ENCODE measurements around the gene TRMT11.

The TRMT11 gene

DNA sequence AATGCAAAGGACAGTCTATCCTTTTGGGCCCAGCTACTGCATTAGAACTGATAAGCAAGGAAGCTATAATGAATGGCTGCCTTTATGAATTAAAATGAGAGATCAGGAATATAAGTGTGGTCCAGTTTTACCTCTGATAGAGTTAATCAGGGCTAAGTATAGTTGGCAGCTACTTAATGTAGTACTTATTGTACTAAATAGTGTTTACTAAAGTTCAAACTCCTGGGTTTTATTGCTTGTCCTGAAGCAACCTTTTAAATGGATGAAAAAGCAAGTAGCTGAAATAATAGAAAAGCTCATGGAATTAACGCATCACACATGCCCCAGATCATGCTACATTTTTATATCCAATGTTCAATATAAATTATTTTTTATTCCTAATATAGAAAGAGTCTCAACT lies 5.3 kb downstream of the TRMT11 start:
- H3K79me2 ChIP-seq (ENCODE audit: control insufficient read depth, insufficient read depth, low read length, unreplicated experiment) = peaks cover 36% of the 10 kb centered on the region
- no peak overlapping the region for H3K4me3 ChIP-seq (ENCODE audit: low read depth, low read length)
- no peaks in the 10 kb centered on the region for H3K36me3 ChIP-seq (ENCODE audit: insufficient read depth, low read length)
- no peaks in the 10 kb centered on the region for H3K27me3 ChIP-seq (ENCODE audit: insufficient read depth, low read length)
- no peak overlapping the region for H2AFZ ChIP-seq (ENCODE audit: low read length, unreplicated experiment)
- H3K4me1 ChIP-seq (ENCODE audit: control insufficient read depth, insufficient read depth, low read length, unreplicated experiment) = peaks cover 12% of the 10 kb centered on the region
- no peak overlapping the region for H3K27ac ChIP-seq (ENCODE audit: low read depth, low read length)

DNA sequence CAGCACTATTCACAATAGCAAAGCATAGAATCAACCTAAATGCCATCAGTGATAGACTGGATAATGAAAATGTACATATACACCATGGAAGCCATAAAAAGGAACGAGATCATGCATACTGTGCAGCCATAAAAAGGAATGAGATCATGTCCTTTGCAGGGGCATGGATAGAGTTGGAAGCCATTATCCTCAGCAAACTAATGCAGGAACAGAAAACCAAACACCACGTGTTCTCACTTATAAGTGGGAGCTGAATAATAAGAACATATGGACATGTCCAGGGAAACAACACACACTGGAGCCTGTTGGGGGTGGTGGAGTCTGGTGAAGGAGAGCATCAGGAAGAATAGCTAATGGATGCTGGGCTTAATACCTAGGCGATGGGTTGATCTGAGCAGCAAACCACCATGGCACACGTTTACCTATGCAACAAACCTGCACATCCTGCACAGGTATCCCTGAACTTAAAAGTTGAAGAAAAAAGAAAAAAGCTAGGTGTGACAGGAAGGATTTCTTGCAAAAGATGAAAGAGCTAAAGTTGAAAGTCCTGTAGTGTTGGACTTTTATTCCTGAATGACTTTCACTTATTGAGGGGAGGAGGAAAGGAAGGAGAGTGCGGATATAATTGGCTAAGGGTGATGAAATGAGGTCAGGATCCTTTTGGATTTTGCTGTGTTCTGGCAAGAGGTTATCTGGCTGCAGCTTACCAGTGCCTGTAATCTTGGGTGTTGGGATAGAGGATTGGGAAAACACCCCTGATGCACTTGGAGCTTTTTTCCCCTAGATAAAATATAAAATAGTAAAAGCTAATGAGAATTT lies 8.5 kb downstream of the TRMT11 start:
- H3K36me3 ChIP-seq (ENCODE audit: insufficient read depth, low read length) = peaks cover 6% of the 10 kb centered on the region

DNA sequence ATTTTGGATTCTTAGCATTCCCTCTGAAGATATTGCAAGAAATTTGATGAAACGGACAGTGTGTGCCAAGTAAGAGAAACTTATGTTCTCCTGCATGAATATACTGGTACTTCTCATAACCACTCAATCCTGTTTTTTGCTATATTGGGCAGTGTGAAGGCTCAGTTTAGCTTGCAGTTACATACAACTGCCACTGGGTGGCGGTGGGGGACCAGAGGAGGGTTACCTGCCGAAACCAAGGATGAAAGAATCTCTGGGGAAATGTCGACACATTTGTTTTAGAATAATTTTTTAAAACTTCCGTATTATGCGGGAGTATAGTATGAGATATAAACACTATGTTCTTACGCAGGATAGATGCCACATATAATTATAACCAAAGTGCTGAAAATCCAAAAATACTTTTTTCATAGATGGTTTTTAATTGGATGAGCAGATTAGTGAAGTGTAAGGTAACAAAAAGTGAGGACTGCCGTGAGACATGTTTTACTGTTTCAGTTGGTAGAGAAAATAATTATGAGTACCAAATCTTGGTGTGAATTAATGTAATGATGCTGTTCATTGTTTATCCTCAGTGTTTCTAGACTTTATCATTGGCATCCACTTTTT lies 9.7 kb downstream of the TRMT11 start:
- H2AFZ ChIP-seq (ENCODE audit: low read length, unreplicated experiment) = peak overlapping the region; percentile 53
- no peaks in the 10 kb centered on the region for H3K79me2 ChIP-seq (ENCODE audit: control insufficient read depth, insufficient read depth, low read length, unreplicated experiment)
- H3K27me3 ChIP-seq (ENCODE audit: insufficient read depth, low read length) = no peaks in the 10 kb centered on the region
- no peak overlapping the region for H3K27ac ChIP-seq (ENCODE audit: low read depth, low read length)
- H3K36me3 ChIP-seq (ENCODE audit: insufficient read depth, low read length) = peaks cover 6% of the 10 kb centered on the region
- peak overlapping the region; percentile 58 for H3K4me3 ChIP-seq (ENCODE audit: low read depth, low read length)
- peaks cover 4% of the 10 kb centered on the region for H3K4me1 ChIP-seq (ENCODE audit: control insufficient read depth, insufficient read depth, low read length, unreplicated experiment)

More for the DNA sequence above, 8.5 kb downstream of the TRMT11 start:
- Histone ChIP-seq H3K27ac (ENCODE audit: low read depth, low read length) (no peak overlapping the region), H3K27me3 (ENCODE audit: insufficient read depth, low read length) (no peaks in the 10 kb centered on the region), H3K79me2 (ENCODE audit: control insufficient read depth, insufficient read depth, low read length, unreplicated experiment) (peaks cover 9% of the 10 kb centered on the region), H2AFZ (ENCODE audit: low read length, unreplicated experiment) (no peak overlapping the region), H3K4me3 (ENCODE audit: low read depth, low read length) (no peak overlapping the region), H3K4me1 (ENCODE audit: control insufficient read depth, insufficient read depth, low read length, unreplicated experiment) (peaks cover 5% of the 10 kb centered on the region)

DNA sequence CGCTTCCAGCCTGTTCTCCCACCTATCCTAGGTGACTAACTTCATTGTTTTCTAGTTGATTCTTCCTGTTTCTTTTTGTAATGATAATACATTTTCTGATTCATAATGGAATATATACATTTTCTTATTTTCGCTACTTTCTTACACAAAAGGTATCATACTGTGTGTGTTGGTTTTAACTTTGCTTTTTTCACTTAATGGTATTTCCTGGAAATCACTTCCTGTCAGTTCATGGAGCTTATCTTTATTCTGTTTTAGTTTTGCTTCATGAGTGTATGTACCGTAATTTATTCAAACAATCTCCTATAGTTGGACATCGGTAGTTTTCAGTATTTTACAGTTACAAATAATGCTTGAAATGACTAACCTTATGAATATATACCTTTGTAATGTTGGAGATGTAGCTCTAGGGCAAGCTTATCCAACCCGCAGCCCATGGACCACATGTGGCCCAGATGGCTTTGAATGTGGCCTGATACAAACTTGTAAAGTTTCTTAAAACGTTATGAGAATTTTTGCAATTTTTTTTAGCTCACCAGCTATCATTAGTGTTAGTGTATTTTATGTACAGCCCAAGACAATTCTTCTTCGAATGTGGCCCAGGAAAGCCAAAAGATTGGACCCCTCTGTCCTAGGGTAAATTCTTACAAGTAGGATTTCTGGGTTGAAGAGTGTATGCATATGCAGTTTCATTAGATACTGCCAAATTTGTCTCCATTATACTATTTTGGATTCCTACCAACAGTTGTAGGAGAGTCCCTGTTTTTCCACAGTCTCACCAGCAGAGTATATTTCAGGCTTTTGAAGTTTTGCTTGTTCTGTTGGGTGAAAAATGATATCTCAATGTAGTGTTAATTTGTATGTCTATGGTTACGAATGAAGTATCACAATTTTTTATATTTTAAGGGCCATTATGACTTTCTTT lies 16.7 kb downstream of the TRMT11 start:
- no peaks in the 10 kb centered on the region for H3K27me3 ChIP-seq (ENCODE audit: insufficient read depth, low read length)
- no peak overlapping the region for H3K4me3 ChIP-seq (ENCODE audit: low read depth, low read length)
- H3K36me3 ChIP-seq (ENCODE audit: insufficient read depth, low read length) = peaks cover 22% of the 10 kb centered on the region
- H2AFZ ChIP-seq (ENCODE audit: low read length, unreplicated experiment) = no peak overlapping the region
- no peak overlapping the region for H3K27ac ChIP-seq (ENCODE audit: low read depth, low read length)
- no peaks in the 10 kb centered on the region for H3K79me2 ChIP-seq (ENCODE audit: control insufficient read depth, insufficient read depth, low read length, unreplicated experiment)
- no peaks in the 10 kb centered on the region for H3K4me1 ChIP-seq (ENCODE audit: control insufficient read depth, insufficient read depth, low read length, unreplicated experiment)

DNA sequence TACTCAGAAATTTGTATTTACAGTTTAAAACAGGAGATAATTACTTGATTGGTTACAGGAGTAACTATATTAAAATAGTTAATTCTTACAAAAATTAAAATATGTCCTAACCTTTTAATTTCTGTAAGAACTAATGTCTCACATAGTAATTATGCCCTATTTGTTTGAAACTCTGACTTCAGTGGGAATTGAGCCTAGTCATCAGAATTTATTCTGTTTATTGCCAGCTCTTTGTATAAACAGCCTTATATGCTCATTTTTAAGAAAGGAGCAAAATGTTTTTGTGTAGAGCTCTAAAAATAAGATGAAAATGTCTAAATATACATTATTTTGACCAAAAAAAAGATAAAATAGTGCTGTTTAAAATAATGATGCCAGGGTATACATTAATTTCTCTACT lies 21.5 kb downstream of the TRMT11 start:
- Histone ChIP-seq H3K4me1 (ENCODE audit: control insufficient read depth, insufficient read depth, low read length, unreplicated experiment) (no peaks in the 10 kb centered on the region), H2AFZ (ENCODE audit: low read length, unreplicated experiment) (no peak overlapping the region), H3K36me3 (ENCODE audit: insufficient read depth, low read length) (peaks cover 23% of the 10 kb centered on the region), H3K27me3 (ENCODE audit: insufficient read depth, low read length) (no peaks in the 10 kb centered on the region), H3K4me3 (ENCODE audit: low read depth, low read length) (no peak overlapping the region), H3K27ac (ENCODE audit: low read depth, low read length) (no peak overlapping the region), H3K79me2 (ENCODE audit: control insufficient read depth, insufficient read depth, low read length, unreplicated experiment) (no peaks in the 10 kb centered on the region)

DNA sequence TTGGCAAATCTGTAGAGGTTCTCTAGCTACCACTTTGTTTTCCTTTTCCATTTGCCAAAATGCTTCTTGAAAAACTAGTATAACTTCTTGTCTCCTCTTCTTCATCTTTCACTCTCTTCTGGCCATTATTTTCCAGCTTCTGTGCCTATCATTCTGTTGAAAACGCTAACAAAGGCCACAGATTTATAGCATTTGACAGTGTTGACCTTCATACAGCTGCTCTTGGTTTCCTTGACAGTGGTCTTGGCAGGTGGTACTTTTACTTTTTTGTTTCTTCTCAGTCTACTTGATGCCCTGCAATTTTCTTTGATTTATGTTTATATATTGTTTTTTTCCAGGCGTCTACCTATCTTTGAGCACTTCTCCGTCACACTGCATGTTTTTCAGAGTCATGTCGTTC lies 23.7 kb downstream of the TRMT11 start:
- Histone ChIP-seq H3K4me1 (ENCODE audit: control insufficient read depth, insufficient read depth, low read length, unreplicated experiment) (no peaks in the 10 kb centered on the region), H2AFZ (ENCODE audit: low read length, unreplicated experiment) (no peak overlapping the region), H3K27me3 (ENCODE audit: insufficient read depth, low read length) (no peaks in the 10 kb centered on the region), H3K27ac (ENCODE audit: low read depth, low read length) (no peak overlapping the region), H3K36me3 (ENCODE audit: insufficient read depth, low read length) (peaks cover 20% of the 10 kb centered on the region), H3K79me2 (ENCODE audit: control insufficient read depth, insufficient read depth, low read length, unreplicated experiment) (no peaks in the 10 kb centered on the region), H3K4me3 (ENCODE audit: low read depth, low read length) (no peak overlapping the region)

DNA sequence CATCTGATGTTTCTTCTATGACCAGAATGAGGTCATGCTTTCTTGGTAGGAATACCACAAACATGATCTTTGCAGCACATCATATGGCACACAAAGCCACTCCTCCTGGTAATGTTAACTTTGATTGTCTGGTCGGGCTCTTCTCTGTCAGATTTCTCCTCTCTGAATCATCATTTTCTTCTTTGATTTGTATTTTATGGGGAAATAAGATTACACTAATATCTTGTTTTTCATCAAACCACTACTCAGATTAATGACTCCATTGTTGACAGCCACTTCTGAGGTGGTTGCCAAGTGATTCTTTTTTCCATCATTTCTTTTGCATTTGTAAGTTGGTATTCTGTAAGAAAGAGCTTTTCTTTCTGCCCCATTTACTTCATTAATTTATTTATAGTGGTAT lies 29.5 kb downstream of the TRMT11 start:
- Histone ChIP-seq H3K27me3 (ENCODE audit: insufficient read depth, low read length) (no peaks in the 10 kb centered on the region), H2AFZ (ENCODE audit: low read length, unreplicated experiment) (no peak overlapping the region), H3K36me3 (ENCODE audit: insufficient read depth, low read length) (peaks cover 20% of the 10 kb centered on the region), H3K4me1 (ENCODE audit: control insufficient read depth, insufficient read depth, low read length, unreplicated experiment) (peaks cover 4% of the 10 kb centered on the region), H3K4me3 (ENCODE audit: low read depth, low read length) (no peak overlapping the region), H3K79me2 (ENCODE audit: control insufficient read depth, insufficient read depth, low read length, unreplicated experiment) (no peaks in the 10 kb centered on the region), H3K27ac (ENCODE audit: low read depth, low read length) (peak overlapping the region; percentile 1; the same call in 1 of the 2 replicates)

DNA sequence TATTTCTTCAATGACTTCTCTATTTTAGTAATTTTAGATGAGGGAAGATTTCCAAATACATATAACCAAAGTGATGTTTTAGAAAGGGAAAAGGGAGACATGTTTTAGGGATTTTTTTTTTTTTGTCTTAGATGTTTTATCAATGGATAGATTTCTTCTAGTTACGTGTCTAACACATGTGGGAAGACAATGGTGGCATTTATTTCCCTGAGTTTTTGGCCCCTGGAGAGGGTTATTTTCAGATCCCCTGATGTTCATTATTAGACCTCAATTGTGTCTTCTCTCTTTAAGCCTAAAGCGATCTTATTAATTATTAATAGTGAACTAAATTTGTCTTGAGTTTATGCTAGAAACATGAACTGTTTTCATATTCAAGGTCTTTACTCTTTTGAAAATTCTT lies 30.3 kb downstream of the TRMT11 start:
- H3K27ac ChIP-seq (ENCODE audit: low read depth, low read length) = 0 out of 2 replicates have a peak overlapping the region, but pooled peaks have one; percentile 1
- no peaks in the 10 kb centered on the region for H3K27me3 ChIP-seq (ENCODE audit: insufficient read depth, low read length)
- H3K4me1 ChIP-seq (ENCODE audit: control insufficient read depth, insufficient read depth, low read length, unreplicated experiment) = peaks cover 4% of the 10 kb centered on the region
- H3K36me3 ChIP-seq (ENCODE audit: insufficient read depth, low read length) = peaks cover 21% of the 10 kb centered on the region
- no peaks in the 10 kb centered on the region for H3K79me2 ChIP-seq (ENCODE audit: control insufficient read depth, insufficient read depth, low read length, unreplicated experiment)
- H3K4me3 ChIP-seq (ENCODE audit: low read depth, low read length) = no peak overlapping the region
- no peak overlapping the region for H2AFZ ChIP-seq (ENCODE audit: low read length, unreplicated experiment)

DNA sequence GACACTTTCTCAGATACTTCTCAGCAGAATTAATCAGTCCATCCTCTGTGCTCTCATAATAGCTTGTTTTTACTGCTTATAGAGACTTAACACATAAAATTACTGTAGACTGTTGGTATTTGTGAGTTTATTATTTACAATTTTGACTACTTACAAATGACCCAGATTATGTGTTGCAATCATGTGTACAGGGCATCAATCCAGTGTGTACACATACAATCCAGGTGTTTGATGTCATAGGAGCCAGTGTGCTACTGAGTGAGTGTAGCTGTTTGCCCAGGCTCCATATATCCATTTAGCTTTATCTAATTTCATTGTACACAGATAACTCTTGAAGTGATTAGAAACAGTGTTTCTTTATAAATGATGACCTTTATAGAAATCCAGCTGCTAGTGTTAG lies 31.3 kb downstream of the TRMT11 start:
- H3K27me3 ChIP-seq (ENCODE audit: insufficient read depth, low read length) = no peaks in the 10 kb centered on the region
- peaks cover 4% of the 10 kb centered on the region for H3K4me1 ChIP-seq (ENCODE audit: control insufficient read depth, insufficient read depth, low read length, unreplicated experiment)
- no peak overlapping the region for H3K4me3 ChIP-seq (ENCODE audit: low read depth, low read length)
- no peaks in the 10 kb centered on the region for H3K79me2 ChIP-seq (ENCODE audit: control insufficient read depth, insufficient read depth, low read length, unreplicated experiment)
- no peak overlapping the region for H2AFZ ChIP-seq (ENCODE audit: low read length, unreplicated experiment)
- H3K36me3 ChIP-seq (ENCODE audit: insufficient read depth, low read length) = peaks cover 26% of the 10 kb centered on the region
- no peak overlapping the region for H3K27ac ChIP-seq (ENCODE audit: low read depth, low read length)

DNA sequence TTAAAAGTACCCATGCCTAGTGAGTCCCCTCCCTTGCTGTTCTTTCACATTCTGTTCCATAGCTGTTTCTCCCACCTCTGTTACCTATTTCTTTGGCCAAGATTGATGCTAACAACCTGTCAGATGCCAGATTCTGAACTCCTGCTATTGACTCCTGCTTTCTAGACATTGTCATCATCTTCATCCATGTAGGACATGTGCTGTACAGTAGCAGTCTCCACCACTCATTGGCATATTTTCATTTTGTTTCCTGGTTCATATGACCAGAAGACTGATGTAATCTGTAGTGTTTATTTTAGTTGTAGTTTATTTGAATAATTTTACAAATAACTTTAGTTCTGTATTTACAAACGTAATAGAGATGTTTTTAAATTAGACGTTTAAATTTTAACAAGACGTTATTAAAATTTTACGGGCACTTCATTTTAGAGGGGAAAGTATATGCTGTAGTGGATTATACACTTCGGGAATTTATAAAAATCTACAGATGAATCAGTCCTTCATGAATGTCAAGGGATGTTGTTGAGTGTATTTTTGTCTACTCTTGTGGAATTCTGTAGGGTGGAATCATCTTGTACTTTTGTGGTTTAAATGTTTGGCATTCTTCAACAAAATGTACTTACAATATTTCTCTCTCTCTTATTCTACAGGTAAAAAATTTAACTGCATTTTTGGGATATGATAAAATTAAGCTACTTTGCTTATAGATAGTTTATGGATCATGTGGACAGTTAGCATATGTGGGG lies 34.1 kb downstream of the TRMT11 start:
- Histone ChIP-seq H3K4me3 (ENCODE audit: low read depth, low read length) (no peak overlapping the region), H3K36me3 (ENCODE audit: insufficient read depth, low read length) (peaks cover 33% of the 10 kb centered on the region), H3K79me2 (ENCODE audit: control insufficient read depth, insufficient read depth, low read length, unreplicated experiment) (no peaks in the 10 kb centered on the region), H3K27ac (ENCODE audit: low read depth, low read length) (no peak overlapping the region), H3K27me3 (ENCODE audit: insufficient read depth, low read length) (no peaks in the 10 kb centered on the region), H3K4me1 (ENCODE audit: control insufficient read depth, insufficient read depth, low read length, unreplicated experiment) (peaks cover 6% of the 10 kb centered on the region), H2AFZ (ENCODE audit: low read length, unreplicated experiment) (no peak overlapping the region)

All from ACC112 (cell line).